Activated CD4-positive, alpha-beta T cell treated with anti-CD3 and anti-CD28 coated beads, Interleukin-2, amount 50 U/mL, for 16 hours (primary cell): Measurements from ENCODE around the gene NOX5.
A peak's percentile ranks its signal among the peaks of the same experiment; 100 is the strongest.
"Not testable (repeated sequence)": the region's sequence is repeated elsewhere in the genome, so short reads cannot be mapped to it uniquely, and the experiment has no call there.

Experiments
- DNase-seq: peaks from one replicate; pipeline ENCODE4 v3.0.0-alpha.2; 2020

NOX5 gene

GRCh38 chr15:69060744-69061143 lies 46.2 kb downstream of the NOX5 start:
- peak; percentile 43 for DNase-seq

- DNase-seq: no peak
These were observed 46.9 kb downstream of the NOX5 start for GRCh38 chr15:69061414-69061842.

- no peak for DNase-seq
These were observed 50.2 kb downstream of the NOX5 start for GRCh38 chr15:69064649-69065048.

- no peak for DNase-seq
These were observed 51.8 kb downstream of the NOX5 start for GRCh38 chr15:69066007-69066995.

- no peak for DNase-seq
These were observed 52.8 kb downstream of the NOX5 start for GRCh38 chr15:69067296-69067695.

- DNase-seq: no peak
These were observed 53.7 kb downstream of the NOX5 start for GRCh38 chr15:69068157-69068556.

- not testable (repeated sequence) for DNase-seq
These were observed 54.8 kb downstream of the NOX5 start for GRCh38 chr15:69069290-69069689.

- no peak for DNase-seq
These were observed 55.5 kb downstream of the NOX5 start for GRCh38 chr15:69069996-69070395.

- no peak for DNase-seq
These were observed 55.9 kb downstream of the NOX5 start for GRCh38 chr15:69070396-69070795.

- no peak for DNase-seq
These were observed 56.8 kb downstream of the NOX5 start for GRCh38 chr15:69071260-69071659.

GRCh38 chr15:69072906-69073305 lies 58.4 kb downstream of the NOX5 start:
- DNase-seq: no peak

- no peak for DNase-seq
These were observed 59.7 kb downstream of the NOX5 start for GRCh38 chr15:69074001-69074842.

- DNase-seq: no peak
These were observed 60.3 kb downstream of the NOX5 start for GRCh38 chr15:69074843-69075224.

- DNase-seq: no peak
These were observed 60.9 kb downstream of the NOX5 start for GRCh38 chr15:69075440-69075839.

GRCh38 chr15:69076756-69077155 lies 62.3 kb downstream of the NOX5 start:
- no peak for DNase-seq

- DNase-seq: no peak
These were observed 64.1 kb downstream of the NOX5 start for GRCh38 chr15:69078638-69079037.

GRCh38 chr15:69080295-69081248 lies 66.1 kb downstream of the NOX5 start:
- no peak for DNase-seq

- no peak for DNase-seq
These were observed 67.0 kb downstream of the NOX5 start for GRCh38 chr15:69081310-69082004.

GRCh38 chr15:69082021-69082502 lies 67.6 kb downstream of the NOX5 start:
- no peak for DNase-seq

- peak; percentile 42 for DNase-seq
These were observed 68.1 kb downstream of the NOX5 start for GRCh38 chr15:69082554-69082953.

- no peak for DNase-seq
These were observed 70.0 kb downstream of the NOX5 start for GRCh38 chr15:69084404-69085030.
